CD8-positive, alpha-beta memory T cell (primary cell): ENCODE data around the gene MORC3. TPM values are rescaled to one million over a fixed set of nuclear protein-coding genes. Genes with fewer than 3 reads are reported as not detected.

Experiments used
- CTCF ChIA-PET: fragments of 350-600 bp; sonication (Branson Sonifier 250); formaldehyde crosslinking; loops from one replicate; lab custom pipeline; 2021; ENCODE audit warnings: antibody characterized with exemption; lab: Charles Lee
- POLR2A ChIA-PET: fragments of 350-600 bp; sonication (Branson Sonifier 250); formaldehyde crosslinking; loops from one replicate; lab custom pipeline; 2021; ENCODE audit warnings: antibody characterized with exemption; lab: Charles Lee
- DNase-seq, 5 donors: peaks; one replicate each; pipeline versions ENCODE4 v3.0.0 to v3.0.0-alpha.2; 2020 to 2022; ENCODE audit warnings: mixed read lengths in 1 of 5
- H3K27ac ChIP-seq: one replicate; pipeline ENCODE4 v1.7.0; 2013; ENCODE audit warnings: low read depth, mild to moderate bottlenecking, low read length, moderate library complexity
- H3K27me3 ChIP-seq: 2 replicates; pipeline ENCODE4 v1.7.0; 2013; ENCODE audit warnings: low read length, mild to moderate bottlenecking; ENCODE audit not compliant: insufficient read depth, poor library complexity, severe bottlenecking
- H3K36me3 ChIP-seq: 2 replicates; pipeline ENCODE4 v1.7.0; 2013; ENCODE audit warnings: mild to moderate bottlenecking, low read length, moderate library complexity; ENCODE audit not compliant: insufficient read depth
- H3K4me1 ChIP-seq: 2 replicates; pipeline ENCODE4 v1.7.0; 2013; ENCODE audit warnings: mild to moderate bottlenecking, low read length, moderate library complexity; ENCODE audit not compliant: insufficient read depth
- H3K4me3 ChIP-seq: 2 replicates; pipeline ENCODE4 v1.7.0; 2013; ENCODE audit warnings: mild to moderate bottlenecking, low read length
- H3K9me3 ChIP-seq: 2 replicates; pipeline ENCODE4 v1.7.0; 2013; ENCODE audit warnings: mild to moderate bottlenecking, low read length
- H3K27ac Mint-ChIP-seq, 8 donors: one replicate each; pipeline ENCODE4 v1.8.0; 2020 to 2021; ENCODE audit warnings: mixed read lengths in 8 of 8, mild to moderate bottlenecking in 6 of 8, inconsistent platforms in 3 of 8, moderate library complexity in 3 of 8
- H3K27me3 Mint-ChIP-seq, 2 donors: one replicate each; pipeline ENCODE4 v1.8.0; 2020 to 2021; ENCODE audit warnings: mixed read lengths in 2 of 2, mild to moderate bottlenecking in 1 of 2, moderate library complexity in 1 of 2
- H3K36me3 Mint-ChIP-seq, 3 donors: one replicate each; pipeline ENCODE4 v1.8.0; 2020 to 2021; ENCODE audit warnings: mixed read lengths in 3 of 3, inconsistent platforms in 1 of 3, mild to moderate bottlenecking in 1 of 3
- H3K4me1 Mint-ChIP-seq, 3 donors: one replicate each; pipeline ENCODE4 v1.8.0; 2020 to 2021; ENCODE audit warnings: mixed read lengths in 3 of 3, inconsistent platforms in 1 of 3, mild to moderate bottlenecking in 1 of 3
- H3K4me3 Mint-ChIP-seq, 7 donors: one replicate each; pipeline ENCODE4 v1.8.0; 2020 to 2021; ENCODE audit warnings: mixed read lengths in 7 of 7, mild to moderate bottlenecking in 6 of 7, moderate library complexity in 4 of 7, inconsistent platforms in 2 of 7
- H3K9me3 Mint-ChIP-seq, 5 donors: one replicate each; pipeline ENCODE4 v1.8.0; 2020 to 2022; ENCODE audit warnings: mixed read lengths in 5 of 5, mild to moderate bottlenecking in 3 of 5, moderate library complexity in 2 of 5, inconsistent platforms in 1 of 5
- polyA plus RNA-seq: library from polyadenylated mRNA; unstranded; fragments of 300-500 nt; fragmentation: Illumina TruSeq; gene quantifications from one replicate; pipeline ENCODE4 v1.2.3, GENCODE V29; 2021
- total RNA-seq, 2 experiments: library from RNA; stranded (reverse); gene quantifications; one replicate each; pipeline ENCODE4 v1.2.3, GENCODE V29; 2021

Gene MORC3
- total and polyA plus RNA-seq, 3 experiments from 2014 or later = 19.6 to 32.2 (median 23.0) TPM

DNA sequence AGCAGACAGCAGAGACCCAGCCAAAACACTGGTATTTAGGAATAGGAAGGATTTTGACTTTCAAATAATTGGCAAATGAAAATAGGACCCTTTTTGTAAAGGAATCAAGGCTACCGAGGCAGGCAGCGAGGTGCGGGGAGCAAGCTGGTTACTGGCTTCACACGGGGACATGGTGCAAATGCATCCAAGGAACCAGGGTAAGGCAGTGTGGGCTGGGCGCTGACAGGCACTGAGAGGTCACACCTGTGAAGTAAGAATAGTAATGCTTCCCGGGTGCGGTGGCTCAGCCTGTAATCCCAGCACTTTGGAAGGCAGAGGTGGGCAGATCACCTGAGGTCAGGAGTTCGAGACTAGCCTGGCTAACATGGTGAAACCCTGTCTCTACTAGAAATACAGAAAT, 80.7 kb downstream of the MORC3 start:
- H3K9me3 ChIP-seq = no peaks in the 10 kb centered on the region
- H3K27me3 ChIP-seq = no peaks in the 10 kb centered on the region
- no peak for DNase-seq
- Mint-ChIP-seq H3K4me3 (no peak overlapping the region), H3K9me3 (no peaks in the 10 kb centered on the region), H3K27me3 (no peaks in the 10 kb centered on the region), H3K36me3 (peaks cover 8 to 28% (median 15%) of the 10 kb centered on the region in 3 donors), H3K4me1 (peaks cover 0 to 4% (median 2%) of the 10 kb centered on the region in 3 donors), H3K27ac (no peak overlapping the region)
- no peak overlapping the region for H3K27ac ChIP-seq
- ChIA-PET POLR2A (no interaction called here), CTCF (no interaction called here)
- no peak overlapping the region for H3K4me3 ChIP-seq
- no peaks in the 10 kb centered on the region for H3K4me1 ChIP-seq
- no peaks in the 10 kb centered on the region for H3K36me3 ChIP-seq

DNA sequence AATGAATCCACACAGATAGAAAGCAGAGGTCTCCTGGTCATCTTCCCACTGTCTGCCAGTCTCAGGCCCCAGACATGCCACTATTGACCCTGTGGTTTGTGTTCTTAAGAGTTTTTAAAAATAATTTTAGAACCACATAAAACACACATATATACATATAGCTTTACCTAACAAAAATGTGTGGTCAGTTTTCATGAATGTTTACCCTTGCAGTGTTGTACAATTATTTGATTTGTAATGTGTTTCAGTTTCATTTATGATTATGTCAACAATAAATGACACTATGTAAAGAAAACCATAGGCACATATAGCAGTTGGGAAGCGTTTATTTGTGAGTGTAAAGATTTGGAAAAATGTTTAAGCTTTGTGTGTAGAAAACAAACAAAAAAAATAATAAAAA, 82.3 kb downstream of the MORC3 start:
- CTCF ChIA-PET = no interaction called here

DNA sequence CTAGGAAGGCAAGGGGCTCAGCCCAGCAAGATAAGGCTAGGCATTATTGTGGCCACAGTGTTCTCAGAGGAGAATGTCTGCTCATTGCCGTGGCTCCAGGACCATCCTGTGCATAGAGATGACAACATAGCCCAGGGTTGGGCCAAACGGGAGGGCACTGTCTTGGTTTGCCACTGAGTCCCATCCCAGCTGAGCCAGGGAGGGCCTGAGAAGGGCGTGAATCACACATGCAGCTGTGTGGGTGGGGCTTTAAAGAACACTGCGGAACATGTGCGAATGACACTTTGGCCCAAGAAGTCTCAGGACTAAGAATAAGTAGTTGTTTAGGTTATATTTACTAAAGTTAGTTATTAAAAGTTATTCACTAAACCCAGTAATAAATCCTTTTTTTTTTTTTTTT, 83.7 kb downstream of the MORC3 start:
- no peaks in the 10 kb centered on the region for H3K9me3 ChIP-seq
- H3K27ac ChIP-seq = no peak overlapping the region
- Mint-ChIP-seq H3K27me3 (no peaks in the 10 kb centered on the region), H3K27ac (no peak overlapping the region), H3K36me3 (peaks cover 6 to 33% (median 12%) of the 10 kb centered on the region in 3 donors), H3K4me1 (peaks cover 0 to 4% (median 2%) of the 10 kb centered on the region in 3 donors), H3K9me3 (no peaks in the 10 kb centered on the region), H3K4me3 (no peak overlapping the region)
- CTCF ChIA-PET = no interaction called here
- no peak overlapping the region for H3K4me3 ChIP-seq
- POLR2A ChIA-PET = no interaction called here
- no peak for DNase-seq
- H3K27me3 ChIP-seq = no peaks in the 10 kb centered on the region
- H3K36me3 ChIP-seq = no peaks in the 10 kb centered on the region
- no peaks in the 10 kb centered on the region for H3K4me1 ChIP-seq

More for the DNA sequence above, 82.3 kb downstream of the MORC3 start:
- Mint-ChIP-seq H3K27me3 (no peaks in the 10 kb centered on the region), H3K9me3 (no peaks in the 10 kb centered on the region), H3K4me1 (peaks cover 0 to 4% (median 2%) of the 10 kb centered on the region in 3 donors), H3K36me3 (peaks cover 8 to 29% (median 9%) of the 10 kb centered on the region in 3 donors), H3K4me3 (no peak overlapping the region), H3K27ac (no peak overlapping the region)
- no peak overlapping the region for H3K27ac ChIP-seq
- H3K4me3 ChIP-seq = no peak overlapping the region
- H3K36me3 ChIP-seq = no peaks in the 10 kb centered on the region
- H3K27me3 ChIP-seq = no peaks in the 10 kb centered on the region
- no peaks in the 10 kb centered on the region for H3K9me3 ChIP-seq
- no peak for DNase-seq
- POLR2A ChIA-PET = no interaction called here
- no peaks in the 10 kb centered on the region for H3K4me1 ChIP-seq

DNA sequence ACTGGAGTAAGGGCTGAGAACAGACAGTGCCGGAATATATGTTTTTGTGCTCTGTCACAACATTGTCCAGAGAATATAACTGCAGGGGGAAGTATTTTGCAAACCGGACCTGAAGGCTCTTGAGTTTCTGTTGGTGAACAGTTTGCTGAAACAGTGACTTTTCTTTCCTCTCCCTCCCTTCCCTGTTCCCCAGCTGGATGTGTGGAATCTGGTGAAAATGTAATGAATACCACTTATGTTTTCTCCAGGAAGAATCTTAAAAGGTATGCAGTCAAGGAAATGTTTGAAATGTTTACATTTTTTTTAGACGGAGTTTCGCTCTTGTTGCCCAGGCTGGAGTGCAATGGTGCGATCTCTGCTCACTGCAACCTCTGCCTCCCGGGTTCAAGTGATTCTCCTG, 88.6 kb downstream of the MORC3 start:
- Histone ChIP-seq H3K4me3 (no peak overlapping the region), H3K36me3 (no peaks in the 10 kb centered on the region), H3K4me1 (no peaks in the 10 kb centered on the region), H3K27ac (no peak overlapping the region), H3K9me3 (no peaks in the 10 kb centered on the region), H3K27me3 (no peaks in the 10 kb centered on the region)
- Mint-ChIP-seq H3K27ac (no peak overlapping the region), H3K4me3 (no peak overlapping the region), H3K9me3 (no peaks in the 10 kb centered on the region), H3K27me3 (no peaks in the 10 kb centered on the region), H3K36me3 (peaks cover 2 to 33% (median 14%) of the 10 kb centered on the region in 3 donors), H3K4me1 (peaks cover 0 to 3% (median 2%) of the 10 kb centered on the region in 3 donors)
- ChIA-PET CTCF (no interaction called here), POLR2A (no interaction called here)
- DNase-seq = no peak

DNA sequence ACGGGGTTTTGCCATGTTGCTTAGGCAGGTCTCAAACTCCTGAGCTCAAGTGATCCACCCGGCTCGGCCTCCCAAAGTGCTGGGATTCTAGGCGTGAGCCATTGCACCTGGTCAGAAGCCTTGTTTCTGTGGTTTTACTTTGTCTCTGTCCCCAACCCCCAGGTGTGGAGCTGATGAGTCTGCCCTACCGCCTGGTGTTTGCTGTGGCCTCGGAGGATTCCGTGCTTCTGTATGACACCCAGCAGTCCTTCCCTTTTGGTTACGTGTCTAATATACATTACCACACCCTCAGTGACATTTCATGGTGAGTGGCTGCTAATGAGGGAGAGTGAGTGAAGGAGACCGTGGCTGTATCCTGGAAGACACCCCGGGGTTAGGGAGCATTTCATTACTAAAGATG, 91.3 kb downstream of the MORC3 start:
- Mint-ChIP-seq H3K4me1 (no peaks in the 10 kb centered on the region), H3K4me3 (no peak overlapping the region), H3K9me3 (no peaks in the 10 kb centered on the region), H3K36me3 (peaks cover 0 to 51% (median 20%) of the 10 kb centered on the region in 3 donors), H3K27ac (no peak overlapping the region), H3K27me3 (no peaks in the 10 kb centered on the region)
- Histone ChIP-seq H3K4me3 (no peak overlapping the region), H3K27ac (no peak overlapping the region), H3K4me1 (no peaks in the 10 kb centered on the region), H3K27me3 (no peaks in the 10 kb centered on the region), H3K36me3 (no peaks in the 10 kb centered on the region), H3K9me3 (no peaks in the 10 kb centered on the region)
- ChIA-PET CTCF (no interaction called here), POLR2A (no interaction called here)
- DNase-seq = no peak

DNA sequence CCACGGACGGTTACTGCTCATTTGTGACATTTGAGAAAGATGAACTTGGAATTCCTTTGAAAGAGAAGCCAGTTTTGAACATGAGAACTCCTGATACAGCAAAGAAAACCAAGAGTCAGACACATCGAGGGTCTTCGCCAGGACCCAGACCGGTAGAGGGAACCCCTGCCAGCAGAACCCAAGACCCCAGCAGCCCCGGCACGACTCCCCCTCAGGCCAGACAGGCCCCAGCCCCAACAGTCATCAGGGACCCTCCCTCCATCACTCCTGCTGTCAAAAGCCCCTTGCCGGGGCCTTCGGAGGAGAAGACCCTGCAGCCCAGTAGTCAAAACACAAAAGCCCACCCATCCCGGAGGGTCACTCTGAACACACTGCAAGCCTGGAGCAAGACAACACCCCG, 92.9 kb downstream of the MORC3 start:
- Histone ChIP-seq H3K27me3 (no peaks in the 10 kb centered on the region), H3K4me1 (no peaks in the 10 kb centered on the region), H3K36me3 (no peaks in the 10 kb centered on the region), H3K27ac (no peak overlapping the region), H3K4me3 (no peak overlapping the region), H3K9me3 (no peaks in the 10 kb centered on the region)
- Mint-ChIP-seq H3K27ac (peak overlapping the region in 1 of 8 donors; percentile 60), H3K36me3 (peaks cover 0 to 51% (median 19%) of the 10 kb centered on the region in 3 donors), H3K4me1 (no peaks in the 10 kb centered on the region), H3K9me3 (no peaks in the 10 kb centered on the region), H3K4me3 (no peak overlapping the region), H3K27me3 (no peaks in the 10 kb centered on the region)
- ChIA-PET CTCF (no interaction called here), POLR2A (no interaction called here)
- DNase-seq = no peak

DNA sequence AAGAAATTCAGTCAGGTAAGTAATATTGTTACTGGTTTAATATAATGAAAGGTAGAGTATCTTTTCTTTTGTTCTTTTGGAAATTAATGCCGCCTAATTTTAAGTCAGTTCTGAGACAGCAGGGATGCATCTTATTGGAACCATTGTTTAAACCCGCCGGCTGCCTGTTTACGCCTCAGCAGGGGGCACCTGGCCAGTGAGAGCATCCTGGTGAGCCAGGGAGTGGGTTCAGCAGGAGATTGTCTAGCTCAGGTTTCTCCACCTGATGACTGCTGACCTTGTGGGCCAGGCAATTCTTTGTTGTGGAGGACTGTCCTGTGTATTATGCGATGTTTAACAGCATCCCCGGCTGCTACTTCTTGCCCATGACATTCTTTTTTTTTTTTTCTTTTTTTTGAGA, 95.4 kb downstream of the MORC3 start:
- no peak overlapping the region for H3K27ac Mint-ChIP-seq
- Histone ChIP-seq H3K27me3 (no peaks in the 10 kb centered on the region), H3K9me3 (no peaks in the 10 kb centered on the region), H3K4me3 (no peak overlapping the region), H3K36me3 (no peaks in the 10 kb centered on the region), H3K4me1 (no peaks in the 10 kb centered on the region), H3K27ac (no peak overlapping the region)
- ChIA-PET POLR2A (no interaction called here), CTCF (no interaction called here)
- H3K27me3 Mint-ChIP-seq = no peaks in the 10 kb centered on the region
- H3K4me1 Mint-ChIP-seq = no peaks in the 10 kb centered on the region
- H3K4me3 Mint-ChIP-seq = no peak overlapping the region
- no peaks in the 10 kb centered on the region for H3K9me3 Mint-ChIP-seq
- no peak for DNase-seq
- peaks cover 0 to 43% (median 11%) of the 10 kb centered on the region in 3 donors for H3K36me3 Mint-ChIP-seq

DNA sequence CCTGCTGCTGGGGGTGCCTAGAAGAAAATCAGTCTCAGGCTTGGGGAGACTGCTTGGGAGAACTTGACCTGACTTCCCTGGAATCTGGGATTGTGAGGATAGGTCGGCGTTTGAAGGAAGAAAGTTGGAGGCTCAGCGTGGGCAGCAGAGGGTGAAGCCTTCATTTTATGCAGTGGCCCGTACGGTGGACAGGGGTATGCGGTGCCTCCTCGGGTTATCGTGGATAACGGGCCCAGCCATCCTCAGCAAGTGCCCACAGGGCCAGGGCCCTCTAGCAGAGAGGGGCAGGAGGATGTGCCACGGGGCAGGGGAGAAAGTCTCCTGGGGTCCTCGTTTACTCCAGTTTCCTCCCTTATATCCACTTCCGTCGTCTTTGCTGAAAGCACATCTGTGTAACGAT, 99.2 kb downstream of the MORC3 start:
- no peaks in the 10 kb centered on the region for H3K27me3 Mint-ChIP-seq
- no peak for DNase-seq
- POLR2A ChIA-PET = no interaction called here

DNA sequence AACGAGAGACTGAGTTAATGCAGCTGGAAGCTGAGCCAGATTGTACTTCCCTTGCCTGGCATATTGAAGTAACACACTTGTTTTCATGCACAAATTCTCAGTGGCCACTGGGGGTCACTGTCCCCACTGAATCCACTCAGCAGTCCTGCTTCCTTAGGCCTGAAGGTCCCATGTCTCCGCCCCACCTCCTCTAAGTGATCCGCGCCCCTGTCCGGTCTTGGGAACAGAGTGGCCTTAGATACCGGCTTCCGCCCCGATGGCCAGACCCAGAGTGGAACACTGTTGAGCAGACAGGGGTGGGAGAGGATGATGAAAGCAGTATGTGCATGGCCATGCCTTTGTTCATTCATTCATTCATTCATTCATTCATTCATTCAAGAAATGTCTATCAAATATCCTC, 100.0 kb downstream of the MORC3 start:
- H3K9me3 ChIP-seq = no peaks in the 10 kb centered on the region
- CTCF ChIA-PET = no interaction called here
- Mint-ChIP-seq H3K4me3 (no peak overlapping the region), H3K27ac (no peak overlapping the region), H3K27me3 (no peaks in the 10 kb centered on the region), H3K4me1 (no peaks in the 10 kb centered on the region), H3K9me3 (no peaks in the 10 kb centered on the region), H3K36me3 (peaks cover 0 to 16% (median 8%) of the 10 kb centered on the region in 3 donors)
- H3K36me3 ChIP-seq = no peaks in the 10 kb centered on the region
- no peak overlapping the region for H3K4me3 ChIP-seq
- H3K4me1 ChIP-seq = no peaks in the 10 kb centered on the region
- POLR2A ChIA-PET = no interaction called here
- no peak overlapping the region for H3K27ac ChIP-seq
- no peaks in the 10 kb centered on the region for H3K27me3 ChIP-seq
- peak in 2 of 5 donors; percentile 10 for DNase-seq

More for the DNA sequence above, 99.2 kb downstream of the MORC3 start:
- no peaks in the 10 kb centered on the region for H3K4me1 ChIP-seq
- Mint-ChIP-seq H3K27ac (no peak overlapping the region), H3K9me3 (no peaks in the 10 kb centered on the region), H3K36me3 (peaks cover 0 to 22% (median 8%) of the 10 kb centered on the region in 3 donors), H3K4me1 (no peaks in the 10 kb centered on the region), H3K4me3 (no peak overlapping the region)
- H3K27me3 ChIP-seq = no peaks in the 10 kb centered on the region
- H3K9me3 ChIP-seq = no peaks in the 10 kb centered on the region
- no peak overlapping the region for H3K4me3 ChIP-seq
- H3K36me3 ChIP-seq = no peaks in the 10 kb centered on the region
- H3K27ac ChIP-seq = no peak overlapping the region
- CTCF ChIA-PET = no interaction called here
